SH-SY5Y (cell line): ENCODE results near the gene IRF2BP2.

Experiments used
- GATA2 ChIP-seq: IDR thresholded peaks from 2 replicates; pipeline ENCODE4 v1.6.1; 2011; ENCODE audit warnings: mild to moderate bottlenecking, low read depth, low read length
- GATA3 ChIP-seq: IDR thresholded peaks from 2 replicates; pipeline ENCODE4 v1.6.1; 2011; ENCODE audit warnings: low read depth, mild to moderate bottlenecking, low read length, moderate library complexity

DNA sequence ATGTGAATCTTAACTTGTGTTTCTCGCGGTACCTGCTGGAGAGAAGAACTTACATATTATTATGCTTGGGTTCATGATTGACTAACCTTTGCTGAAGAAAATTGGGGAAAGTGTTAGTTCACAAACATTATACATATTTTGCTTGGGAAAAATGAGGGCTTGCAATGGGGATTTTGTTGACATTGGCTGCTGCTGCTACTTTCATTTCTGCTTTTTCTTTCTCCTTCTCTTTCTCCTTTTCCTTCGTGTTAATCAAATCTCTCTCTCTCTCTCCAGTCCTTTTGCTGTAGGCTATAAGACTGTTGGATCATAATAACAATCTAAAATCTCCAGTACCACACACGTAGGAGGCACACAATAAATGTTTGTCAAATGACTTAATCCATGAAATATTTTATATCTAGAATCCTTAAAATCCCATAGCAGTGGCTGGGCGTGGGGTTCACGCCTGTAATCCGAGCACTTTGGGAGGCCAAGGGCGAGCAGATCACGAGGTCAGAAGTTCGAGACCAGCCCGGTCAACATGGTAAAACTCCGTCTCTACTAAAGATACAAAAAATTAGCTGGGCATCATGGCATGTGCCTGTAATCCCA lies 23.0 kb downstream of the IRF2BP2 start:
- TF ChIP-seq GATA2 (no peak), GATA3 (no peak)
